Endothelial cell of umbilical vein (primary cell): ENCODE results near the gene ALDH7A1. TPM values are rescaled to one million over a fixed set of nuclear protein-coding genes. Genes with fewer than 3 reads are reported as not detected.

Experiments used
- BruUV-seq: library from RNA; stranded (reverse); fragments of 400-500 nt; replicated peaks from 2 replicates; lab custom pipeline; 2021; lab: Mats Ljungman, UMichigan
- CTCF ChIA-PET: fragments of 300-600, 350-600 bp; sonication (Branson Sonifier 250); formaldehyde crosslinking; loops from one replicate; lab custom pipeline; 2021; ENCODE audit warnings: antibody characterized with exemption, inconsistent platforms; lab: Charles Lee
- POLR2A ChIA-PET: fragments of 300-600, 350-600 bp; sonication (Branson Sonifier 250); formaldehyde crosslinking; loops from one replicate; lab custom pipeline; 2021; ENCODE audit warnings: antibody characterized with exemption, inconsistent platforms; lab: Charles Lee
- DNase-seq: peaks from one replicate; pipeline ENCODE4 v3.0.0-alpha.2; 2011; ENCODE audit warnings: low read depth, low spot score
- FAIRE-seq: peaks from 2 replicates; lab custom pipeline; 2011; peaks lifted over from hg19 to GRCh38; lab: Jason Lieb, UNC
- H2AFZ ChIP-seq: 2 replicates; pipeline ENCODE4 v1.6.0; 2012; ENCODE audit warnings: low read depth, low read length, control low read depth, inconsistent platforms
- H3K27ac ChIP-seq: 2 replicates; pipeline ENCODE4 v1.5.1; 2011; ENCODE audit warnings: low read depth, mild to moderate bottlenecking, control low read depth, low read length, moderate library complexity; ENCODE audit not compliant: insufficient read depth
- H3K27me3 ChIP-seq, 2 experiments: 2 replicates each; pipeline versions ENCODE4 v1.6.0 to v1.6.1; 2011; ENCODE audit warnings: low read length in 2 of 2, mixed read lengths in 1 of 2; ENCODE audit not compliant: control insufficient read depth in 2 of 2, insufficient read depth in 2 of 2
- H3K36me3 ChIP-seq, 2 experiments: 2 replicates in 1 of 2; 3 replicates in 1 of 2; pipeline ENCODE4 v1.5.1; 2011; ENCODE audit warnings: low read length in 2 of 2, mild to moderate bottlenecking in 1 of 2, moderate library complexity in 1 of 2; ENCODE audit not compliant: control insufficient read depth in 2 of 2, insufficient read depth in 2 of 2; ENCODE audit errors: extremely low read depth in 1 of 2
- H3K4me1 ChIP-seq: 3 replicates; pipeline ENCODE4 v1.5.1; 2011; ENCODE audit warnings: mild to moderate bottlenecking, low read length; ENCODE audit not compliant: control insufficient read depth, insufficient read depth; ENCODE audit errors: extremely low read depth
- H3K4me2 ChIP-seq: 2 replicates; pipeline ENCODE4 v1.6.1; 2011; ENCODE audit warnings: low read length, control low read depth, mixed read lengths; ENCODE audit not compliant: insufficient read depth
- H3K4me3 ChIP-seq, 3 experiments: fragments of 200-600 bp in 1 of 3; sonication (generic), shearing (Covaris generic) in 1 of 3; replicated peaks in 1 of 3; 2 replicates each; pipeline ENCODE4 v1.5.1; 2011 to 2016; ENCODE audit warnings: control low read depth in 3 of 3, low read length in 3 of 3, mild to moderate bottlenecking in 2 of 3, inconsistent platforms in 1 of 3, low read depth in 1 of 3, moderate library complexity in 1 of 3; ENCODE audit not compliant: insufficient read depth in 1 of 3
- H3K79me2 ChIP-seq: 2 replicates; pipeline ENCODE4 v1.6.0; 2012; ENCODE audit warnings: low read length, inconsistent platforms; ENCODE audit not compliant: control insufficient read depth, insufficient read depth
- H3K9ac ChIP-seq: replicated peaks from 2 replicates; pipeline ENCODE3; 2011; ENCODE audit warnings: low read length, control low read depth; ENCODE audit not compliant: insufficient read depth; ENCODE audit errors: extremely low read depth
- H3K9me1 ChIP-seq: replicated peaks from 3 replicates; pipeline ENCODE4 v1.6.0; 2011; ENCODE audit warnings: mild to moderate bottlenecking, low read length; ENCODE audit not compliant: control insufficient read depth, insufficient read depth; ENCODE audit errors: extremely low read depth
- H3K9me3 ChIP-seq: replicated peaks from 2 replicates; pipeline ENCODE4 v1.5.1; 2012; ENCODE audit warnings: low read length, inconsistent platforms; ENCODE audit not compliant: control insufficient read depth, insufficient read depth
- H4K20me1 ChIP-seq: replicated peaks from 2 replicates; pipeline ENCODE3; 2011; ENCODE audit warnings: mild to moderate bottlenecking, low read length; ENCODE audit not compliant: control insufficient read depth, insufficient read depth; ENCODE audit errors: extremely low read depth
- CTCF ChIP-seq, 2 donors: IDR thresholded peaks; 1 replicate in 1 of 2; 2 replicates in 1 of 2; pipeline ENCODE4 v1.5.1; 2011; ENCODE audit warnings: low read length in 2 of 2, mild to moderate bottlenecking in 2 of 2, moderate library complexity in 2 of 2, control low read depth in 1 of 2, inconsistent platforms in 1 of 2, low read depth in 1 of 2; ENCODE audit not compliant: insufficient read depth in 1 of 2; ENCODE audit errors: extremely low read depth in 1 of 2
- EZH2 ChIP-seq: IDR thresholded peaks from 2 replicates; pipeline ENCODE4 v1.6.1; 2012; ENCODE audit warnings: borderline replicate concordance, low read depth, mild to moderate bottlenecking, moderate library complexity, low read length, inconsistent platforms; ENCODE audit not compliant: severe bottlenecking
- FOS ChIP-seq: IDR thresholded peaks from 2 replicates; pipeline ENCODE4 v1.6.1; 2011; ENCODE audit warnings: mild to moderate bottlenecking, low read length, moderate library complexity, borderline replicate concordance; ENCODE audit not compliant: insufficient read depth
- GATA2 ChIP-seq: IDR thresholded peaks from 2 replicates; pipeline ENCODE4 v1.7.0; 2011; ENCODE audit warnings: low read depth, mild to moderate bottlenecking, moderate library complexity, mixed read lengths, low read length; ENCODE audit not compliant: insufficient read length, insufficient read depth
- JUN ChIP-seq: IDR thresholded peaks from 2 replicates; pipeline ENCODE4 v1.6.1; 2011; ENCODE audit warnings: borderline replicate concordance, low read depth; ENCODE audit not compliant: insufficient read length, insufficient read depth
- MAX ChIP-seq: IDR thresholded peaks from 2 replicates; pipeline ENCODE4 v1.6.1; 2011; ENCODE audit not compliant: insufficient read depth, insufficient read length
- POLR2A ChIP-seq: IDR thresholded peaks from 2 replicates; pipeline ENCODE4 v1.6.1; 2012; ENCODE audit warnings: low read depth, mild to moderate bottlenecking, control low read depth, low read length
- POLR2AphosphoS5 ChIP-seq: IDR thresholded peaks from 2 replicates; pipeline ENCODE4 v1.6.1; 2012; ENCODE audit warnings: low read depth, mild to moderate bottlenecking, control low read depth, low read length, moderate library complexity; ENCODE audit not compliant: insufficient read depth
- dilution Hi-C: fragments of 300-500 bp; cut with MboI; formaldehyde crosslinking; loops from one replicate; pipeline ENCODE4 v1.15.0; 2019; ENCODE audit warnings: low sequenced_read_pairs; ENCODE audit not compliant: extremely low pct_ligation_motif_present
- intact Hi-C: fragments of 100-400 bp; cut with micrococcal nuclease; formaldehyde crosslinking; loops from one replicate; pipeline ENCODE4 v1.10.0; 2022
- polyA plus RNA-seq, 4 experiments: library from polyadenylated mRNA; depleted of rRNA in 3 of 4; stranded (reverse) in 3 of 4; unstranded in 1 of 4; fragments of >200 nt; gene quantifications; 2 replicates each; pipeline versions ENCODE4 v1.2.1 to v1.2.3, GENCODE V29; 2011 to 2012; ENCODE audit warnings: missing spikeins in 1 of 4
- total RNA-seq: library from RNA; stranded (reverse); gene quantifications from 2 replicates; pipeline ENCODE4 v1.2.3, GENCODE V29; 2021

Gene ALDH7A1
- total and polyA plus RNA-seq, 2 donors (not counting 3 experiments of a cell fraction or from before 2014, with no cell fraction given): 43.6 to 103 TPM

GRCh38 chr5:126509339-126509738, 85.7 kb downstream of the ALDH7A1 start:
- BruUV-seq: no TSS peak
- no peak overlapping the region for H3K4me3 ChIP-seq
- dilution Hi-C loops (no loop called here), intact Hi-C loops (no loop called here)
- H3K9me3 ChIP-seq: no peaks in the 10 kb centered on the region
- no peak overlapping the region for H3K27ac ChIP-seq
- H3K9ac ChIP-seq: no peak overlapping the region
- DNase-seq (no peak), FAIRE-seq (peak; percentile 40)
- no peak overlapping the region for H2AFZ ChIP-seq
- ChIA-PET POLR2A (no interaction called here), CTCF (interaction anchor here (1.2 kb wide), 1 partner anchor 9 kb away, joined by 4 read pairs; no protein-coding TSS in a partner anchor)
- no peaks in the 10 kb centered on the region for H3K9me1 ChIP-seq
- no peaks in the 10 kb centered on the region for H4K20me1 ChIP-seq
- TF ChIP-seq GATA2 (no peak), JUN (no peak), POLR2A (no peak), FOS (no peak), POLR2AphosphoS5 (no peak)
- H3K36me3 ChIP-seq: no peaks in the 10 kb centered on the region
- no peaks in the 10 kb centered on the region for H3K27me3 ChIP-seq
- H3K4me1 ChIP-seq: peaks cover 11% of the 10 kb centered on the region
- no peak overlapping the region for H3K4me2 ChIP-seq
- no peaks in the 10 kb centered on the region for H3K79me2 ChIP-seq

- CTCF ChIA-PET: interaction anchor here (1.2 kb wide), 1 partner anchor 9 kb away, joined by 4 read pairs; no protein-coding TSS in a partner anchor
- dilution Hi-C loops (no loop called here), intact Hi-C loops (no loop called here)
- no peak overlapping the region for H3K9ac ChIP-seq
- TF ChIP-seq FOS (peak; percentile 49), CTCF (IDR thresholded peaks at IDR 0.05; ENCODE audit: extremely low read depth in 1 of 2, insufficient read depth in 1 of 2, low read depth in 1 of 2, low read length in 2 of 2) (no peak), MAX (no peak), EZH2 (no peak), JUN (peak; percentile 56), POLR2AphosphoS5 (no peak)
- H3K4me2 ChIP-seq: peak overlapping the region; percentile 16
- H3K27me3 ChIP-seq: no peaks in the 10 kb centered on the region
- H4K20me1 ChIP-seq: no peaks in the 10 kb centered on the region
- BruUV-seq: no TSS peak
- no peak overlapping the region for H2AFZ ChIP-seq
- peak; percentile 35 for FAIRE-seq
- no peak overlapping the region for H3K4me3 ChIP-seq
- POLR2A ChIA-PET: no interaction called here
- no peaks in the 10 kb centered on the region for H3K9me1 ChIP-seq
- H3K79me2 ChIP-seq: no peaks in the 10 kb centered on the region
- H3K4me1 ChIP-seq: peaks cover 14% of the 10 kb centered on the region
- H3K36me3 ChIP-seq: no peaks in the 10 kb centered on the region
- no peaks in the 10 kb centered on the region for H3K9me3 ChIP-seq
- DNase-seq: peak; percentile 29
- H3K27ac ChIP-seq: no peak overlapping the region
These were observed 86.1 kb downstream of the ALDH7A1 start for GRCh38 chr5:126508962-126509279.
